ENCODE results near the gene BBX. TPM values are rescaled to one million over a fixed set of nuclear protein-coding genes. Genes with fewer than 3 reads are reported as not detected.
A peak's percentile ranks its signal among the peaks of the same experiment; 100 is the strongest.

BBX gene
- total RNA-seq, 1 donor from 2014 or later = 39.5 TPM

GRCh38 chr3:107699682-107700081 is 176.9 kb downstream of the BBX start:
- Histone ChIP-seq H3K4me3 (no peak overlapping the region), H3K4me1 (peaks cover 11% of the 10 kb centered on the region), H3K27me3 (no peaks in the 10 kb centered on the region), H3K27ac (no peak overlapping the region), H3K9me3 (no peaks in the 10 kb centered on the region), H3K36me3 (no peaks in the 10 kb centered on the region)
- DNase-seq (ENCODE audit: extremely low spot score in 2 of 2) = no peak
- intact Hi-C loops (cut with DNase I) = no loop called here
- TF ChIP-seq POLR2AphosphoS5 (IDR thresholded peaks at IDR 0.05; ENCODE audit: insufficient read depth in 1 of 2, low read depth in 1 of 2) (peak in 1 of 2 donors; percentile 35), POLR2A (IDR thresholded peaks at IDR 0.05) (no peak)

GRCh38 chr3:107701299-107701698 is 178.5 kb downstream of the BBX start:
- Histone ChIP-seq H3K27me3 (no peaks in the 10 kb centered on the region), H3K4me3 (no peak overlapping the region), H3K36me3 (no peaks in the 10 kb centered on the region), H3K4me1 (peaks cover 11% of the 10 kb centered on the region), H3K9me3 (no peaks in the 10 kb centered on the region), H3K27ac (no peak overlapping the region)
- no peak for TF ChIP-seq POLR2A (IDR thresholded peaks at IDR 0.05)
- TF ChIP-seq POLR2AphosphoS5 (IDR thresholded peaks at IDR 0.05; ENCODE audit: insufficient read depth in 1 of 2, low read depth in 1 of 2) = no peak
- TF ChIP-seq, protein P1, sequence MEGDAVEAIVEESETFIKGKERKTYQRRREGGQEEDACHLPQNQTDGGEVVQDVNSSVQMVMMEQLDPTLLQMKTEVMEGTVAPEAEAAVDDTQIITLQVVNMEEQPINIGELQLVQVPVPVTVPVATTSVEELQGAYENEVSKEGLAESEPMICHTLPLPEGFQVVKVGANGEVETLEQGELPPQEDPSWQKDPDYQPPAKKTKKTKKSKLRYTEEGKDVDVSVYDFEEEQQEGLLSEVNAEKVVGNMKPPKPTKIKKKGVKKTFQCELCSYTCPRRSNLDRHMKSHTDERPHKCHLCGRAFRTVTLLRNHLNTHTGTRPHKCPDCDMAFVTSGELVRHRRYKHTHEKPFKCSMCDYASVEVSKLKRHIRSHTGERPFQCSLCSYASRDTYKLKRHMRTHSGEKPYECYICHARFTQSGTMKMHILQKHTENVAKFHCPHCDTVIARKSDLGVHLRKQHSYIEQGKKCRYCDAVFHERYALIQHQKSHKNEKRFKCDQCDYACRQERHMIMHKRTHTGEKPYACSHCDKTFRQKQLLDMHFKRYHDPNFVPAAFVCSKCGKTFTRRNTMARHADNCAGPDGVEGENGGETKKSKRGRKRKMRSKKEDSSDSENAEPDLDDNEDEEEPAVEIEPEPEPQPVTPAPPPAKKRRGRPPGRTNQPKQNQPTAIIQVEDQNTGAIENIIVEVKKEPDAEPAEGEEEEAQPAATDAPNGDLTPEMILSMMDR (IDR thresholded peaks at IDR 0.05) = no peak
- no peak for DNase-seq (ENCODE audit: extremely low spot score in 2 of 2)
- intact Hi-C loops (cut with DNase I) = no loop called here

GRCh38 chr3:107704477-107704876 is 181.7 kb downstream of the BBX start:
- Histone ChIP-seq H3K4me3 (no peak overlapping the region), H3K27me3 (no peaks in the 10 kb centered on the region), H3K36me3 (no peaks in the 10 kb centered on the region), H3K4me1 (peaks cover 11% of the 10 kb centered on the region), H3K27ac (no peak overlapping the region), H3K9me3 (no peaks in the 10 kb centered on the region)
- DNase-seq (ENCODE audit: extremely low spot score in 2 of 2) = no peak
- intact Hi-C loops (cut with DNase I) = no loop called here
- TF ChIP-seq, protein P1 (IDR thresholded peaks at IDR 0.05) = no peak
- TF ChIP-seq POLR2A (IDR thresholded peaks at IDR 0.05) = no peak
- TF ChIP-seq POLR2AphosphoS5 (IDR thresholded peaks at IDR 0.05; ENCODE audit: insufficient read depth in 1 of 2, low read depth in 1 of 2) = no peak

DNA sequence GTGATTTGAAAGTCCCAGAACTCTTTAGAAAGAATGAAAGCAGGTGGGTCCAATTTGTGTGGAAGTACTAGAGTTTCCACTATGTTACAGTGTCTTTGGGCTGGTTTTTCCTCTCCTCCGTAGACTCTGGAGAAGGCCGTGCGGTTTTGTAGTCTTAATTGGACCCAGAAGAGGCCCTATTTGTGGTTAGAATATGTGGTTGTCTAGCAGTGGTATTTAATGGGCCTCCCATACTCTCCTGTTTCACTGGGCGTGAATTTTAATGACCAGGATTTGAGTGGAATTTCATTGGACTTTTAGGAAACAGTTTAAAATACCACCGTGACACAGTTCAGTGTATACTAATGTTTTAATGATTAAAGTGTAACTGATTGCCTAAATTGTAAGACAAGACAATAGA is 182.3 kb downstream of the BBX start:
- no peak for DNase-seq (ENCODE audit: extremely low spot score in 2 of 2)
- Histone ChIP-seq H3K27me3 (no peaks in the 10 kb centered on the region), H3K9me3 (no peaks in the 10 kb centered on the region), H3K36me3 (no peaks in the 10 kb centered on the region), H3K4me1 (peaks cover 11% of the 10 kb centered on the region), H3K27ac (no peak overlapping the region), H3K4me3 (no peak overlapping the region)
- TF ChIP-seq, protein P1 (IDR thresholded peaks at IDR 0.05) = no peak
- TF ChIP-seq POLR2AphosphoS5 (IDR thresholded peaks at IDR 0.05; ENCODE audit: insufficient read depth in 1 of 2, low read depth in 1 of 2) (no peak), POLR2A (IDR thresholded peaks at IDR 0.05) (no peak)
- intact Hi-C loops (cut with DNase I) = no loop called here

DNA sequence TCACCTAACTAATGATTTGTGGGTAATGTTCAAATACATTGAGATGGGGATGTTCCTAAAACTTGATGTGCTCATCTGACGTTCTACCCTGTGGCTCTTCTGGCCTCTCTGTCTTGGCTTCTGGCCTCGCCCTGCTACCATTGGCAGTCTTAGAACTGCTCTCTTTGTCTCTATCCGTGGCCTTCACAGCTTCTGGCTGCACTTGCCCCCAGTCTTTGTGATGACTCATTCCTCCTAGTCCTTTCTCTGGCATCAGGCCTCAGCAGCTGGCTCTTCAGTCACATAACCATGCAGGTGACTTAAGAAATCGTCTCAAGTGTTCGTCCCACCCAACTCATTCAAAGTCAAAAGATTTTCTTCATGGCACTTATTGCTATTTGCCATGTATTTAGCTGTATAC is 188.1 kb downstream of the BBX start:
- H3K4me1 ChIP-seq = no peaks in the 10 kb centered on the region
- TF ChIP-seq POLR2A (IDR thresholded peaks at IDR 0.05) (no peak), POLR2AphosphoS5 (IDR thresholded peaks at IDR 0.05; ENCODE audit: insufficient read depth in 1 of 2, low read depth in 1 of 2) (no peak)
- TF ChIP-seq, protein P1 (IDR thresholded peaks at IDR 0.05) = no peak
- H3K27me3 ChIP-seq = no peaks in the 10 kb centered on the region
- no peaks in the 10 kb centered on the region for H3K36me3 ChIP-seq
- DNase-seq (ENCODE audit: extremely low spot score in 2 of 2) = no peak
- H3K27ac ChIP-seq = no peak overlapping the region
- H3K9me3 ChIP-seq = no peaks in the 10 kb centered on the region
- H3K4me3 ChIP-seq = no peak overlapping the region
- intact Hi-C loops (cut with DNase I) = no loop called here

All from vagina (tissue), 2 donors.